Stimulated activated memory B cell treated with anti-CD40 and anti-IgM and Interleukin-4, amounts not matched to agents 10 μg/mL and 1 μg/mL and 100 μg/mL, for 72 hours (primary cell): ENCODE results near the gene FBXO33.
"Not testable (repeated sequence)": the region's sequence is repeated elsewhere in the genome, so short reads cannot be mapped to it uniquely, and the experiment has no call there.

ENCODE experiments used
- ATAC-seq: fragments of 150-1000 bp; cut with Tn5 transposase; 2 replicates; pipeline ENCODE4 v1.10.0; 2021
- H3K27ac Mint-ChIP-seq: one replicate; pipeline ENCODE4 v1.8.0; 2022; ENCODE audit warnings: mild to moderate bottlenecking, mixed read lengths
- H3K27me3 Mint-ChIP-seq: one replicate; pipeline ENCODE4 v1.8.0; 2022; ENCODE audit warnings: mixed read lengths
- H3K36me3 Mint-ChIP-seq: one replicate; pipeline ENCODE4 v1.8.0; 2022; ENCODE audit warnings: mixed read lengths
- H3K4me1 Mint-ChIP-seq: one replicate; pipeline ENCODE4 v1.8.0; 2022; ENCODE audit warnings: mixed read lengths
- H3K4me3 Mint-ChIP-seq: one replicate; pipeline ENCODE4 v1.8.0; 2022; ENCODE audit warnings: mild to moderate bottlenecking, moderate library complexity, mixed read lengths
- H3K9me3 Mint-ChIP-seq: one replicate; pipeline ENCODE4 v1.8.0; 2022; ENCODE audit warnings: mixed read lengths

The FBXO33 gene

GRCh38 chr14:39368261-39368959 is 63.8 kb downstream of the FBXO33 start:
- Mint-ChIP-seq H3K36me3 (peaks cover 62% of the 10 kb centered on the region), H3K27ac (no peak overlapping the region), H3K4me3 (no peak overlapping the region), H3K9me3 (peaks cover 16% of the 10 kb centered on the region), H3K4me1 (no peaks in the 10 kb centered on the region), H3K27me3 (no peaks in the 10 kb centered on the region)
- ATAC-seq, result no peak

GRCh38 chr14:39367387-39367751 is 64.9 kb downstream of the FBXO33 start:
- Mint-ChIP-seq H3K9me3 (peaks cover 21% of the 10 kb centered on the region), H3K4me3 (no peak overlapping the region), H3K27me3 (no peaks in the 10 kb centered on the region), H3K4me1 (peaks cover 5% of the 10 kb centered on the region), H3K36me3 (peaks cover 66% of the 10 kb centered on the region), H3K27ac (no peak overlapping the region)
- no peak for ATAC-seq

- Mint-ChIP-seq H3K27ac (no peak overlapping the region), H3K27me3 (no peaks in the 10 kb centered on the region), H3K4me3 (no peak overlapping the region), H3K4me1 (peaks cover 7% of the 10 kb centered on the region), H3K36me3 (peaks cover 70% of the 10 kb centered on the region), H3K9me3 (peaks cover 22% of the 10 kb centered on the region)
- ATAC-seq, result no peak
Observed at GRCh38 chr14:39366460-39367386, 65.5 kb downstream of the FBXO33 start.

- Mint-ChIP-seq H3K27ac (no peak overlapping the region), H3K27me3 (no peaks in the 10 kb centered on the region), H3K4me1 (peaks cover 11% of the 10 kb centered on the region), H3K36me3 (peaks cover 73% of the 10 kb centered on the region), H3K9me3 (peaks cover 25% of the 10 kb centered on the region), H3K4me3 (no peak overlapping the region)
- ATAC-seq, result no peak
Observed at GRCh38 chr14:39365354-39365753, 66.9 kb downstream of the FBXO33 start.

GRCh38 chr14:39364509-39364908 is 67.7 kb downstream of the FBXO33 start:
- peaks cover 18% of the 10 kb centered on the region for H3K4me1 Mint-ChIP-seq
- no peak overlapping the region for H3K27ac Mint-ChIP-seq
- no peaks in the 10 kb centered on the region for H3K27me3 Mint-ChIP-seq
- ATAC-seq, result no peak
- peaks cover 26% of the 10 kb centered on the region for H3K9me3 Mint-ChIP-seq
- H3K4me3 Mint-ChIP-seq, result no peak overlapping the region
- peaks cover 80% of the 10 kb centered on the region for H3K36me3 Mint-ChIP-seq

GRCh38 chr14:39361556-39361955 is 70.7 kb downstream of the FBXO33 start:
- Mint-ChIP-seq H3K36me3 (peaks cover 99% of the 10 kb centered on the region), H3K4me1 (peaks cover 26% of the 10 kb centered on the region)
- not testable (repeated sequence) for H3K27ac Mint-ChIP-seq

GRCh38 chr14:39360316-39360715 is 71.9 kb downstream of the FBXO33 start:
- no peak for ATAC-seq
- H3K27ac Mint-ChIP-seq, result no peak overlapping the region
- H3K4me1 Mint-ChIP-seq, result peaks cover 31% of the 10 kb centered on the region
- peaks cover 93% of the 10 kb centered on the region for H3K36me3 Mint-ChIP-seq
- H3K9me3 Mint-ChIP-seq, result peaks cover 21% of the 10 kb centered on the region
- H3K27me3 Mint-ChIP-seq, result no peaks in the 10 kb centered on the region
- no peak overlapping the region for H3K4me3 Mint-ChIP-seq

More at GRCh38 chr14:39361556-39361955, 70.7 kb downstream of the FBXO33 start:
- H3K9me3 Mint-ChIP-seq, result peaks cover 26% of the 10 kb centered on the region
- not testable (repeated sequence) for H3K27me3 Mint-ChIP-seq, H3K4me3 Mint-ChIP-seq, ATAC-seq

GRCh38 chr14:39359069-39359468 is 73.2 kb downstream of the FBXO33 start:
- H3K27me3 Mint-ChIP-seq, ATAC-seq, H3K27ac Mint-ChIP-seq, H3K4me3 Mint-ChIP-seq: not testable (repeated sequence)
- Mint-ChIP-seq H3K36me3 (peaks cover 85% of the 10 kb centered on the region), H3K9me3 (peaks cover 14% of the 10 kb centered on the region), H3K4me1 (peaks cover 31% of the 10 kb centered on the region)

GRCh38 chr14:39351708-39352107 is 80.5 kb downstream of the FBXO33 start:
- peaks cover 56% of the 10 kb centered on the region for H3K36me3 Mint-ChIP-seq
- peaks cover 6% of the 10 kb centered on the region for H3K9me3 Mint-ChIP-seq
- H3K4me1 Mint-ChIP-seq, result peaks cover 7% of the 10 kb centered on the region
- no peak overlapping the region for H3K4me3 Mint-ChIP-seq
- no peak overlapping the region for H3K27ac Mint-ChIP-seq
- no peaks in the 10 kb centered on the region for H3K27me3 Mint-ChIP-seq
- no peak for ATAC-seq

- H3K9me3 Mint-ChIP-seq, result peaks cover 6% of the 10 kb centered on the region
- peaks cover 54% of the 10 kb centered on the region for H3K36me3 Mint-ChIP-seq
- H3K27me3 Mint-ChIP-seq, result no peaks in the 10 kb centered on the region
- no peak for ATAC-seq
- H3K4me1 Mint-ChIP-seq, result no peaks in the 10 kb centered on the region
- no peak overlapping the region for H3K27ac Mint-ChIP-seq
- no peak overlapping the region for H3K4me3 Mint-ChIP-seq
Observed at GRCh38 chr14:39350866-39351265, 81.4 kb downstream of the FBXO33 start.
